ENCODE measurements around the gene SPAG4.

Gene SPAG4

DNA sequence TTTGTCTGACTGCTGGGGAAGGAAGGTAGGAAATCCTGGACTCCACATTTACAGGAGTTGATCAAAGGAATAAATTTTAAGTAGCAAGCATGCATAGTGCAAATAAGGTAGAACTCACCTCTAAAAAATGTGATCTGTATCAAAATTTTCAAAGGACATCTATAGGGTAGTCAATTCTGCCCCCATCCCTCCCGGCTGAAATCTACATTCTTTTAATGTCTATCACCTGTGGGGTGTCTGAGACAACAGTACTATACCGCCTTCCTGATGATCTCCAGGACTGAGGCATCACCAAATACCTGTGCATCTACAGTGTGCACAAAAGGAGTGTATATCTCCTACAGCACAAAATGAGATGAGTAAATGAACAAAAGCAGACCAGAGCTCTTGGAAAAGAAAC is 29.2 kb downstream of the SPAG4 start:
- FAIRE-seq, result no peak
- TF ChIP-seq TAF1 (IDR thresholded peaks at IDR 0.05; ENCODE audit: low read depth, low read length), result no peak
- TF ChIP-seq SPI1 (IDR thresholded peaks at IDR 0.05; ENCODE audit: low read depth, low read length), result no peak
- no peak for TF ChIP-seq PAX5 (IDR thresholded peaks at IDR 0.05; ENCODE audit: insufficient read depth, low read length, severe bottlenecking)
- no peak for TF ChIP-seq POLR2AphosphoS5 (IDR thresholded peaks at IDR 0.05; ENCODE audit: low read depth, low read length)
- TF ChIP-seq POU2F2 (IDR thresholded peaks at IDR 0.05; ENCODE audit: low read depth, low read length), result no peak
- TF ChIP-seq POLR2A (IDR thresholded peaks at IDR 0.05; ENCODE audit: low read depth, low read length), result no peak
- DNase-seq (ENCODE audit: insufficient read length, low spot score), result no peak

DNA sequence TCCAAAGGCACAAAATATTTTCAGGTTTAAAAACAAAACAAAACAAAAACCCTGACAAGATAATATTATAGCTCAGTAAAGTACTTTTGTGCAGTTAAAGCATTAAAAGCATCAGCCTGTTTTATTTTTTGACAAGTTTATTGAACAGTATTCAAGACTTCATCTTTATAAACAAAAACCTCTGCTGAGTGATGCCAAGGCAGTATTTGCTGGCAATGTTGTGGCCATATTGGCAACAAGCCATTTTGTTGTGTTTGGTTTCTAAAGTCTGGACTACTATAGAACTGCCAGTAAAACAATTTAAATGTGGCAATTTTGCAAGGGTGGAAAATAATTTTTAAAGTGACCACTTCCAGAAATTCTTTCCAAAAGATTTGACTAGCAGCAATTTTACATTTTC is 33.2 kb downstream of the SPAG4 start:
- no peak for DNase-seq (ENCODE audit: insufficient read length, low spot score)
- FAIRE-seq, result no peak
- no peak for TF ChIP-seq PAX5 (IDR thresholded peaks at IDR 0.05; ENCODE audit: insufficient read depth, low read length, severe bottlenecking)
- no peak for TF ChIP-seq POU2F2 (IDR thresholded peaks at IDR 0.05; ENCODE audit: low read depth, low read length)
- TF ChIP-seq TAF1 (IDR thresholded peaks at IDR 0.05; ENCODE audit: low read depth, low read length), result no peak
- TF ChIP-seq POLR2A (IDR thresholded peaks at IDR 0.05; ENCODE audit: low read depth, low read length), result no peak
- TF ChIP-seq SPI1 (IDR thresholded peaks at IDR 0.05; ENCODE audit: low read depth, low read length), result no peak
- no peak for TF ChIP-seq POLR2AphosphoS5 (IDR thresholded peaks at IDR 0.05; ENCODE audit: low read depth, low read length)

DNA sequence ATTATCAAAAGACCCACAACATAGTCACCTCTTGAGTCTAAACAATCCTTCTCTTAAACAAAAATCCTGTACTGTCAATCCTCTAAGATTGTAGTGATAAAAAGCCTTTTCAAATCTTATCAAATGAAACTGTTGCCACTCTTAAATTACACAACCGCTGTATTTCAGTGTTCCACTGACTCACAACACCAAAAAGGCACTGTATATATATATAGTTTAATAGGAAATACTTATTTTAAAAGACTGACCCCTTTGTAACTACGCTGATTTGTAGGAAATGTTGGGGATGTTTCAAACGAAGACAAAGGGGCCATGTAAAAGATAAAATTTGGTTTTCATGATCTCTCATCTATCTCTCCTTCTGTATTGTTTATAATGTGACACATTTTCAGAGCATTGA is 35.0 kb downstream of the SPAG4 start:
- DNase-seq (ENCODE audit: insufficient read length, low spot score), result no peak
- TF ChIP-seq POU2F2 (IDR thresholded peaks at IDR 0.05; ENCODE audit: low read depth, low read length), result no peak
- TF ChIP-seq POLR2A (IDR thresholded peaks at IDR 0.05; ENCODE audit: low read depth, low read length), result no peak
- no peak for TF ChIP-seq TAF1 (IDR thresholded peaks at IDR 0.05; ENCODE audit: low read depth, low read length)
- TF ChIP-seq PAX5 (IDR thresholded peaks at IDR 0.05; ENCODE audit: insufficient read depth, low read length, severe bottlenecking), result no peak
- no peak for TF ChIP-seq SPI1 (IDR thresholded peaks at IDR 0.05; ENCODE audit: low read depth, low read length)
- no peak for TF ChIP-seq POLR2AphosphoS5 (IDR thresholded peaks at IDR 0.05; ENCODE audit: low read depth, low read length)
- FAIRE-seq, result no peak

DNA sequence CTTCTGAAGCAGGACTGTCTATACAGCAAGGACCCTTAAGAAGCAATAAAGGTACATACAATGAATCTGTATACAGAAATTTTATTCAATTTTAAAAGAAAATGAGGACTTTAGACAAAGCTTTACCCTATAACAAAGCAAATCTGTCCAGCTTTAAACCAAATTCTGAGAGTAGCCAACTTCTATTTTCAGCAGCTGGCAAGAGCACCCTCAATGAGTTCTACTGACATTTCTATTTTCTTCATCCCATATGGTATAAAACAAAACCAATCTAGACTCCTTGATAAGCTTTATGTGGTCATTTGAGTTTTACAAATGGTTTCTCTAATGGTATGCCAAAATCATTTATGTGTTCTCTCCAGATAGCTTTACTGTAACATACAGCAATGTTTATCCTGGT is 36.3 kb downstream of the SPAG4 start:
- TF ChIP-seq TAF1 (IDR thresholded peaks at IDR 0.05; ENCODE audit: low read depth, low read length), result no peak
- TF ChIP-seq SPI1 (IDR thresholded peaks at IDR 0.05; ENCODE audit: low read depth, low read length), result no peak
- TF ChIP-seq POU2F2 (IDR thresholded peaks at IDR 0.05; ENCODE audit: low read depth, low read length), result no peak
- TF ChIP-seq POLR2A (IDR thresholded peaks at IDR 0.05; ENCODE audit: low read depth, low read length), result no peak
- TF ChIP-seq PAX5 (IDR thresholded peaks at IDR 0.05; ENCODE audit: insufficient read depth, low read length, severe bottlenecking), result no peak
- TF ChIP-seq POLR2AphosphoS5 (IDR thresholded peaks at IDR 0.05; ENCODE audit: low read depth, low read length), result no peak
- FAIRE-seq (no peak), DNase-seq (ENCODE audit: insufficient read length, low spot score) (no peak)

DNA sequence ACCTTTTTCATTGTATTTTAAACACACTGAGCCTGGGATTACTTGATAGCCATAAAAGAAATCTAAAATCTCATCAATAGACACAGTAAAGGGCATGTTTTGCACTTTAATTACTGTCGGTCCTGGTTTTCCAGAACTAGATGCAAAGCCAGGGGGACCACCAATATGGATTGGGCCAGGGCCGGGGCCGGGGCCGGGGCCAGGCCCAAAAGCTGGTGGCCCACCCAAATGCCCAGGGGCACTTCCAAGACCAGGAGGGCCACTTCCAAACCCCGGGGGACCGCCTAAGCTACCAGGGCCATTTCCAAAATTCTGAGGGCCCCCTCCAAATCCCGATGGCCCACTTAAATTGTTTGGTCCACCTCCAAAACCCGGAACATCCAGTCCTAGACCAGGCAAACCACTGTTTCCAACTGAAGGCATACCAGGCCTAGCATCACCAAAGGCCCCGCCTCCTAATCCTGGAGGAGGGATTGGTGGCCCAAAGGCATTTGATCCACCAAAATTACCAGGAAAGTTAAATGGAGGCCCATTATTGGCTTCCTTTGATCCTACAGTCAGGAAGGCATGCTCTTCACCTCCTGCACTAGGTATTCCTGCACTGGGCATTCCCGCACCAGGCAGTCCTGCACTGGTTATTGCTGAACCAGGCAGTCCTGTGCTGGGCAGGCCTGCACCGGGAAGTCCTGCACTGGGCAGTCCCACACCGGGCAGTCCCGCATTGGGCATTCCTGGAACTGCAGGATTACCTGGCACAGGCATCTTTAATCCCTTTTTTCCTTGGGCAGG is 37.2 kb downstream of the SPAG4 start:
- DNase-seq (ENCODE audit: insufficient read length, low spot score), result no peak
- TF ChIP-seq TAF1 (IDR thresholded peaks at IDR 0.05; ENCODE audit: low read depth, low read length) (no peak), SPI1 (IDR thresholded peaks at IDR 0.05; ENCODE audit: low read depth, low read length) (no peak), POU2F2 (IDR thresholded peaks at IDR 0.05; ENCODE audit: low read depth, low read length) (no peak), POLR2AphosphoS5 (IDR thresholded peaks at IDR 0.05; ENCODE audit: low read depth, low read length) (no peak), POLR2A (IDR thresholded peaks at IDR 0.05; ENCODE audit: low read depth, low read length) (0 out of 2 replicates have a peak, but pooled peaks have one; percentile 36)
- no peak for FAIRE-seq

DNA sequence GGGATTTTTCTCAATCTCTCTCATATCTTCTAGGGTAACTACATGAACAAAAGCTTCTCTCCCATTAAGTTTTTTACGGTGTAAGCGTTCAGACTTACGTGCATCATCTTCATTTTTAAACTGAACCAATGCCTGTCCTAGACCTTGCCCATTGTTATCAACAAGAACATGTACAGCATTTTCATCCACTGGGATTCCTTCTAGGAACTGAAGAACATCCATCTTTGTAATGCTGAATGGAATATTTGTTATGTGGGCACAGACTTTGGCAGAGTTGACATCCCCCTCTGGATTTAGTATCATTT is 37.8 kb downstream of the SPAG4 start:
- FAIRE-seq, result no peak
- DNase-seq (ENCODE audit: insufficient read length, low spot score), result no peak
- no peak for TF ChIP-seq POLR2A (IDR thresholded peaks at IDR 0.05; ENCODE audit: low read depth, low read length)
- TF ChIP-seq POU2F2 (IDR thresholded peaks at IDR 0.05; ENCODE audit: low read depth, low read length), result no peak
- TF ChIP-seq SPI1 (IDR thresholded peaks at IDR 0.05; ENCODE audit: low read depth, low read length), result no peak
- TF ChIP-seq POLR2AphosphoS5 (IDR thresholded peaks at IDR 0.05; ENCODE audit: low read depth, low read length), result no peak
- TF ChIP-seq PAX5 (IDR thresholded peaks at IDR 0.05; ENCODE audit: insufficient read depth, low read length, severe bottlenecking), result no peak
- no peak for TF ChIP-seq TAF1 (IDR thresholded peaks at IDR 0.05; ENCODE audit: low read depth, low read length)

GRCh38 chr20:35653893-35654292 is 38.3 kb downstream of the SPAG4 start:
- no peak for FAIRE-seq
- no peak for TF ChIP-seq POLR2A (IDR thresholded peaks at IDR 0.05; ENCODE audit: low read depth, low read length)
- TF ChIP-seq POU2F2 (IDR thresholded peaks at IDR 0.05; ENCODE audit: low read depth, low read length), result no peak
- no peak for DNase-seq (ENCODE audit: insufficient read length, low spot score)

DNA sequence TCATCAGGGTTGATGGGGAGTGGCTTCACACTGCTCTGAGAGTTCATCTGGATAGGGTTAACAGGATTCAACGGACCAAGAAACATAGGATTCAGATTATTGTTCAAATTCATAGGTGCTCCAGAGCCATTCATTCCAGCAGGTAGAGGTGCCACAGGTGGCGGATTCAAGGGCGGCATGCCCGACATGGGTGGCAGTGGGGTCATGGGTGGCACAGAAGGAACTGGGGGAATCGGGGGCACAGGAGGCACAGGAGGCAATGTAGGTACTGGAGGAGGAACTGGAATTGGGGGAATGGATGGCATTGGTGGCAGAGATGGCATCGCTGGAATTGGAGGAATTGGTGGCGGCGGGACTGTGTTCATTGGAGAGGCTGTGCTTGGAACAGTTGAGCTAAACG is 38.8 kb downstream of the SPAG4 start:
- DNase-seq (ENCODE audit: insufficient read length, low spot score) (no peak), FAIRE-seq (no peak)
- no peak for TF ChIP-seq TAF1 (IDR thresholded peaks at IDR 0.05; ENCODE audit: low read depth, low read length)
- TF ChIP-seq POLR2A (IDR thresholded peaks at IDR 0.05; ENCODE audit: low read depth, low read length), result no peak
- no peak for TF ChIP-seq POLR2AphosphoS5 (IDR thresholded peaks at IDR 0.05; ENCODE audit: low read depth, low read length)
- TF ChIP-seq PAX5 (IDR thresholded peaks at IDR 0.05; ENCODE audit: insufficient read depth, low read length, severe bottlenecking), result no peak
- TF ChIP-seq POU2F2 (IDR thresholded peaks at IDR 0.05; ENCODE audit: low read depth, low read length), result no peak
- TF ChIP-seq SPI1 (IDR thresholded peaks at IDR 0.05; ENCODE audit: low read depth, low read length), result no peak

DNA sequence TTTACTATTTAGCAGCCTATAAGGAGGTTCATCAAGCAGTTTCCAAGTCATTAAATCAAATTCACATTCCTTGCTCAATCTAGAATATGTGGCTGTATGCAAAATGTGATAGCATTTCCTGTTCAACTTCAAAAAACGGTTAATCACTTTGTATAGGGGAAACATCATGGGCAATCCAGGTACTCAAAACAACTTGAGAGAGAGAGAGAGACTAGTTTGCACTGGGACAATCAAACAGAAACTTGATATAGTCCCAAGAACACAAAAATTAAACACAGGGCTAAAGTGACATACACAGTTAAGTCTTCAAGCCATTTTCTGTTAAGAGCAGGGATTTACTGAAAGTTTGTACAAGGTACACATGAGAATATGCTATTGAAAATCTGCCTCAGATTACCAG is 41.6 kb downstream of the SPAG4 start:
- TF ChIP-seq POU2F2 (IDR thresholded peaks at IDR 0.05; ENCODE audit: low read depth, low read length) (no peak), SPI1 (IDR thresholded peaks at IDR 0.05; ENCODE audit: low read depth, low read length) (no peak), POLR2AphosphoS5 (IDR thresholded peaks at IDR 0.05; ENCODE audit: low read depth, low read length) (no peak), PAX5 (IDR thresholded peaks at IDR 0.05; ENCODE audit: insufficient read depth, low read length, severe bottlenecking) (no peak), TAF1 (IDR thresholded peaks at IDR 0.05; ENCODE audit: low read depth, low read length) (no peak), POLR2A (IDR thresholded peaks at IDR 0.05; ENCODE audit: low read depth, low read length) (no peak)
- FAIRE-seq, result no peak
- no peak for DNase-seq (ENCODE audit: insufficient read length, low spot score)

Measured in GM12891 (cell line).